Hepatocyte (in vitro differentiated cells): ENCODE results near the gene ZNF341. TPM values are rescaled to one million over a fixed set of nuclear protein-coding genes. Genes with fewer than 3 reads are reported as not detected.

Source experiments
- DNase-seq: peaks from one replicate; pipeline ENCODE4 v3.0.0-alpha.2; 2016; ENCODE audit warnings: low spot score
- H2AFZ ChIP-seq: fragments of 200-600 bp; sonication (generic); 2 replicates; pipeline ENCODE4 v1.6.0; 2016; ENCODE audit warnings: antibody characterized with exemption, mild to moderate bottlenecking
- H3K27ac ChIP-seq: fragments of 200-600 bp; sonication (generic); 2 replicates; pipeline ENCODE4 v1.5.1; 2016; ENCODE audit warnings: mild to moderate bottlenecking
- H3K27me3 ChIP-seq: fragments of 200-600 bp; sonication (generic); 2 replicates; pipeline ENCODE4 v1.6.1; 2016
- H3K36me3 ChIP-seq: fragments of 200-600 bp; sonication (generic); replicated peaks from 2 replicates; pipeline ENCODE4 v1.5.1; 2016; ENCODE audit warnings: low read depth; ENCODE audit not compliant: insufficient read depth
- H3K4me1 ChIP-seq: fragments of 200-600 bp; sonication (generic); 2 replicates; pipeline ENCODE4 v1.5.1; 2016; ENCODE audit warnings: mild to moderate bottlenecking, moderate library complexity; ENCODE audit not compliant: insufficient read depth
- H3K4me2 ChIP-seq: fragments of 200-600 bp; sonication (generic); 2 replicates; pipeline ENCODE4 v1.6.0; 2016
- H3K4me3 ChIP-seq: fragments of 200-600 bp; sonication (generic); 2 replicates; pipeline ENCODE4 v1.5.1; 2016; ENCODE audit warnings: mild to moderate bottlenecking
- H3K79me2 ChIP-seq: fragments of 200-600 bp; sonication (generic); 2 replicates; pipeline ENCODE4 v1.6.0; 2017; ENCODE audit warnings: mild to moderate bottlenecking
- H3K9me2 ChIP-seq: fragments of 200-600 bp; sonication (generic); replicated peaks from 2 replicates; pipeline ENCODE4 v1.6.0; 2017; ENCODE audit warnings: mild to moderate bottlenecking; ENCODE audit not compliant: insufficient read depth
- H3K9me3 ChIP-seq: fragments of 200-600 bp; sonication (generic); 2 replicates; pipeline ENCODE4 v1.5.1; 2016; ENCODE audit warnings: low read depth, mild to moderate bottlenecking
- H4K20me1 ChIP-seq: fragments of 200-600 bp; sonication (generic); 2 replicates; pipeline ENCODE4 v1.6.0; 2016; ENCODE audit warnings: mild to moderate bottlenecking; ENCODE audit not compliant: insufficient read depth, poor library complexity, severe bottlenecking
- CTCF ChIP-seq: fragments of 200-600 bp; sonication (generic); IDR thresholded peaks from 2 replicates; pipeline ENCODE4 v1.5.1; 2016; ENCODE audit warnings: antibody characterized with exemption, mild to moderate bottlenecking; ENCODE audit not compliant: poor library complexity
- EZH2 ChIP-seq: fragments of 200-600 bp; sonication (generic); IDR thresholded peaks from 2 replicates; pipeline ENCODE4 v1.6.1; 2016; ENCODE audit warnings: antibody characterized with exemption, mild to moderate bottlenecking, borderline replicate concordance
- EZH2phosphoT487 ChIP-seq: fragments of 200-600 bp; sonication (generic); IDR thresholded peaks from one replicate; pipeline ENCODE4 v1.6.1; 2018; ENCODE audit warnings: antibody characterized with exemption, mild to moderate bottlenecking, low read depth, moderate library complexity; ENCODE audit not compliant: unreplicated experiment, severe bottlenecking
- WGBS: methylation state at CpG from one replicate; pipeline ENCODE4 v1.1.6; 2016; ENCODE audit warnings: low lambda C conversion rate; ENCODE audit errors: missing lambda C conversion rate; 5-methylcytosine and 5-hydroxymethylcytosine counted together
- polyA plus RNA-seq: library from polyadenylated mRNA; unstranded; fragments of >200 nt; fragmentation: Nextera tagmentation; extraction: Ambion mirVana; gene quantifications from 2 replicates; pipeline ENCODE4 v1.2.1, GENCODE V29; 2016
- total RNA-seq: library from RNA; depleted of rRNA; stranded (reverse); fragments of >200 nt; gene quantifications from 2 replicates; pipeline ENCODE4 v1.2.3, GENCODE V29; 2014

ZNF341 gene
- total and polyA plus RNA-seq, 2 experiments from 2014 or later = 2.3 to 3.6 TPM

GRCh38 chr20:33798444-33798843 is 66.6 kb downstream of the ZNF341 start:
- no peaks in the 10 kb centered on the region for H3K9me2 ChIP-seq
- no peak for DNase-seq
- H3K36me3 ChIP-seq = no peaks in the 10 kb centered on the region
- H3K27ac ChIP-seq = no peak overlapping the region
- TF ChIP-seq EZH2phosphoT487 = no peak
- no peak for TF ChIP-seq EZH2
- TF ChIP-seq CTCF = no peak
- no peak overlapping the region for H3K4me2 ChIP-seq
- H3K79me2 ChIP-seq = no peaks in the 10 kb centered on the region
- peaks cover 10% of the 10 kb centered on the region for H3K4me1 ChIP-seq
- H3K4me3 ChIP-seq = no peak overlapping the region
- no peaks in the 10 kb centered on the region for H3K27me3 ChIP-seq
- no peaks in the 10 kb centered on the region for H4K20me1 ChIP-seq
- whole genome bisulfite sequencing = 76% methylated on average over 4 of the region's 4 CpGs
- H2AFZ ChIP-seq = no peak overlapping the region
- no peaks in the 10 kb centered on the region for H3K9me3 ChIP-seq

DNA sequence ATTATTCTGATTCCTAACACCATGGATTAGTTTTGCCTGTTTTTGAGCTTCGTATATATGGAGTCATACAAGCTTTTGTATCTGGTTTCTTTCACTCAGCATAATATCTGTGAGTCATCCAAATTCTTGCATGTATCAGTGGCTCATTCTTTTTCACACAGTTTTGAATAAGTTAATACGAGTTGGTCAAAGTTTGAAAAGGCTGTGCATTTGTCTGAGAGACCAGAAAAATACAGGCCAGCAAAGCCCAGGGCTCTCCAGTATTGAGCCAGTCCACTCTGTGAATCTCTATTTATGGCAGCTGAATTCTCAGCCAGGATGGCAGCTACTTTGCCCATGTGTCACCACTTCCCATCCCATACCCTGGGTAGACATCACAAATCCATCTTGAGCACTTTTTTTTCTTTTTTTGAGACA is 72.1 kb downstream of the ZNF341 start:
- no peak overlapping the region for H2AFZ ChIP-seq
- TF ChIP-seq CTCF (no peak), EZH2 (no peak), EZH2phosphoT487 (no peak)
- H3K4me2 ChIP-seq = no peak overlapping the region
- peaks cover 3% of the 10 kb centered on the region for H3K4me1 ChIP-seq
- H3K79me2 ChIP-seq = no peaks in the 10 kb centered on the region
- no peaks in the 10 kb centered on the region for H4K20me1 ChIP-seq
- peak overlapping the region; percentile 61 for H3K27ac ChIP-seq
- H3K36me3 ChIP-seq = no peaks in the 10 kb centered on the region
- no peak for DNase-seq
- no peak overlapping the region for H3K4me3 ChIP-seq
- no peaks in the 10 kb centered on the region for H3K27me3 ChIP-seq
- WGBS = 52% methylated on average over 2 of the region's 2 CpGs
- H3K9me2 ChIP-seq = no peaks in the 10 kb centered on the region
- no peaks in the 10 kb centered on the region for H3K9me3 ChIP-seq

DNA sequence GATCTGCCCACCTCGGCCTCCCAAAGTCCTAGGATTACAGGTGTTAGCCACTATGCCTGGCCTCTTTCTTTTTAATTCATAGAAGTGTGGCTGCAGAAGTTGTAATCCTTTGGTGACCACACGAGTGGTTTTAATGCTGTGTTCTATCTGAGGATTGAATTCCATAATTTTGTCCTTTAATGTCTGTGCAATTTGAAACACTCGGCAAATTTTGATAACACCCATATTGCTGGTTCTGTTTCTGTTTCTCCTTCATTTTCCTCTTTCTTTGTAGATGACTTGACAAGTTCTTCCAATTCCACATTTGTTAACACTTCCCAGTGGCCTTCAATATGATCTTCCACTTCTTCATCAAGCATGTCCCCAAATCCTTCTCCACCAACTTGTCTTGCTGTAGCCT is 76.6 kb downstream of the ZNF341 start:
- H3K4me1 ChIP-seq = peaks cover 10% of the 10 kb centered on the region
- H3K9me3 ChIP-seq = no peaks in the 10 kb centered on the region
- no peaks in the 10 kb centered on the region for H3K27me3 ChIP-seq
- no peak overlapping the region for H3K27ac ChIP-seq
- TF ChIP-seq EZH2phosphoT487 (no peak), CTCF (no peak), EZH2 (no peak)
- H4K20me1 ChIP-seq = peaks cover 9% of the 10 kb centered on the region
- no peaks in the 10 kb centered on the region for H3K9me2 ChIP-seq
- H3K79me2 ChIP-seq = peaks cover 20% of the 10 kb centered on the region
- no peak overlapping the region for H3K4me2 ChIP-seq
- no peak overlapping the region for H2AFZ ChIP-seq
- 89% methylated on average over 3 of the region's 3 CpGs for WGBS
- no peak overlapping the region for H3K4me3 ChIP-seq
- H3K36me3 ChIP-seq = no peaks in the 10 kb centered on the region
- DNase-seq = no peak

- Histone ChIP-seq H3K36me3 (no peaks in the 10 kb centered on the region), H2AFZ (no peak overlapping the region)
Observed at GRCh38 chr20:33810259-33810658, 78.5 kb downstream of the ZNF341 start.

More at GRCh38 chr20:33810259-33810658, 78.5 kb downstream of the ZNF341 start:
- no peak overlapping the region for H3K4me2 ChIP-seq
- WGBS = 66% methylated on average over 5 of the region's 5 CpGs
- H3K79me2 ChIP-seq = peaks cover 39% of the 10 kb centered on the region
- peaks cover 28% of the 10 kb centered on the region for H4K20me1 ChIP-seq
- peaks cover 24% of the 10 kb centered on the region for H3K4me1 ChIP-seq
- no peaks in the 10 kb centered on the region for H3K9me2 ChIP-seq
- no peak overlapping the region for H3K4me3 ChIP-seq
- H3K9me3 ChIP-seq = no peaks in the 10 kb centered on the region
- DNase-seq = no peak
- no peaks in the 10 kb centered on the region for H3K27me3 ChIP-seq
- TF ChIP-seq EZH2 (no peak), EZH2phosphoT487 (no peak), CTCF (no peak)
- H3K27ac ChIP-seq = no peak overlapping the region
